ENCODE measurements around the gene HARS1. TPM values are rescaled to one million over a fixed set of nuclear protein-coding genes. Genes with fewer than 3 reads are reported as not detected.
"Not testable (repeated sequence)": the region's sequence is repeated elsewhere in the genome, so short reads cannot be mapped to it uniquely, and the experiment has no call there.

Gene HARS1
- total and polyA plus RNA-seq, 4 donors, result 43.8 to 54.6 (median 48.4) TPM

DNA sequence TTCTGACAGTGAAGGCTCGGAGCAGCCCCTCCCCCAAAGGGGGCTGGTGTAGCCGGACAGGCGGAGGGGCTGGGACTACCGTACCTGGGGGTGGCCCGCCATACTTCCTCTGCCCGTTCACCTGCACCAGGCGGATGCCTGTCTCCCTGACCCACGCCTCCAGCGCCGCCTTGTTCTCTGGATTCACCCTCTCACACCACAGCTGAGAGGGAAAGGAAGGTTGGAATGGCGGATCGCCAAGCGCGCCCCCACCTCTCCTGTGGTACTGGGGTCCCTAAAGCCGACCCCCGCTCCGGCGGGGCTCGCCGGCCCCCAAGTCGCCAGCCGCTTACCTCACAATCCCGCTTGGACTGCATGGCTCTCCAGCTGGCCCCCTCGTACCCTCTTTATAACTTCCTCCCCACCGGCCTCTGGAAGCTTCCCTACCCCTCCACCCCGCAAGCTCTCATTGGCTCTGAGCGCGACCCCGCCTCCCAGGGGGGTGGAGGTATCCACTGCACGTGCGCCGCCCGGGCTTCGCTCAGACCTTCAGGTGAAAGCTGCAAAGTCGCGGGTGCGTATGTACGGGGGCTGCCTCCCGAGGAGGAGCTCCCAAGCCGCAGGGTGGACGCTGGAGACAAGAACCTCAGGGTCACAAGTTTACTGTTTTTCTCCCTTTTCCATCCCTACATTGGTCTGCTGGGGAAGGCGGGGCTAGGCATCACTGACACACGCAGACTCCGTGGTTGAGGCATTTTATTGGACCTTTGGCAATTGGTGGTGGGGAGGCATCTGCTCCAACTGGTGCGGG, 17.8 kb downstream of the HARS1 start, which contains the start of gene DND1:
Gene DND1, minus strand, starts transcription at position 390 of the 790 bp plus-strand sequence. Its CDS starts 34 bp downstream, at position 356.
- Histone ChIP-seq H3K9me3 (ENCODE audit: control insufficient read depth in 4 of 4, insufficient read depth in 3 of 4, low read length in 3 of 4) (no peaks in the 10 kb centered on the region), H3K4me3 (no peak within 1 kb of the TSS), H3K27me3 (ENCODE audit: control insufficient read depth in 3 of 3, insufficient read depth in 3 of 3, low read length in 2 of 3) (no peaks in the 10 kb centered on the region), H3K36me3 (ENCODE audit: control insufficient read depth in 4 of 4, insufficient read depth in 4 of 4, low read length in 4 of 4) (peaks cover 34 to 72% (median 38%) of the 10 kb centered on the region in 4 donors), H3K4me1 (ENCODE audit: control insufficient read depth in 5 of 5, insufficient read depth in 5 of 5, low read length in 5 of 5) (no peaks in the 10 kb centered on the region), H3K27ac (ENCODE audit: low read depth in 1 of 2, low read length in 1 of 2) (no peak within 1 kb of the TSS), H3K9ac (ENCODE audit: insufficient read depth in 1 of 2, low read length in 2 of 2) (no peak within 1 kb of the TSS)
- no peak for DNase-seq
- no peak for ATAC-seq (ENCODE audit: insufficient read depth, low FRiP score)
- 90 to 92% methylated on average over 42 to 45 of the region's 45 CpGs for WGBS, 2 donors
- no peak for TF ChIP-seq CTCF (IDR thresholded peaks at IDR 0.05; ENCODE audit: control extremely low read depth, extremely low read depth)

GRCh38 chr5:140672455-140673186, 18.5 kb downstream of the HARS1 start:
- H3K4me3 ChIP-seq, result no peak overlapping the region
- 78 to 85% methylated on average over 70 of the region's 70 CpGs for WGBS, 2 donors
- H3K9ac ChIP-seq (ENCODE audit: insufficient read depth in 1 of 2, low read length in 2 of 2), result no peak overlapping the region
- H3K4me1 ChIP-seq (ENCODE audit: control insufficient read depth in 5 of 5, insufficient read depth in 5 of 5, low read length in 5 of 5), result no peaks in the 10 kb centered on the region
- DNase-seq, result peak; percentile 17 to 51 (median 29)
- no peaks in the 10 kb centered on the region for H3K27me3 ChIP-seq (ENCODE audit: control insufficient read depth in 3 of 3, insufficient read depth in 3 of 3, low read length in 2 of 3)
- no peak overlapping the region for H3K27ac ChIP-seq (ENCODE audit: low read depth in 1 of 2, low read length in 1 of 2)
- H3K9me3 ChIP-seq (ENCODE audit: control insufficient read depth in 4 of 4, insufficient read depth in 3 of 4, low read length in 3 of 4), result no peaks in the 10 kb centered on the region
- no peak for TF ChIP-seq CTCF (IDR thresholded peaks at IDR 0.05; ENCODE audit: control extremely low read depth, extremely low read depth)
- H3K36me3 ChIP-seq (ENCODE audit: control insufficient read depth in 4 of 4, insufficient read depth in 4 of 4, low read length in 4 of 4), result peaks cover 30 to 75% (median 38%) of the 10 kb centered on the region in 4 donors
- ATAC-seq (ENCODE audit: insufficient read depth, low FRiP score), result no peak

GRCh38 chr5:140671472-140672125, 19.6 kb downstream of the HARS1 start:
- Histone ChIP-seq H3K27ac (ENCODE audit: low read depth in 1 of 2, low read length in 1 of 2) (no peak overlapping the region), H3K9ac (ENCODE audit: insufficient read depth in 1 of 2, low read length in 2 of 2) (no peak overlapping the region), H3K9me3 (ENCODE audit: control insufficient read depth in 4 of 4, insufficient read depth in 3 of 4, low read length in 3 of 4) (no peaks in the 10 kb centered on the region), H3K4me1 (ENCODE audit: control insufficient read depth in 5 of 5, insufficient read depth in 5 of 5, low read length in 5 of 5) (no peaks in the 10 kb centered on the region), H3K36me3 (ENCODE audit: control insufficient read depth in 4 of 4, insufficient read depth in 4 of 4, low read length in 4 of 4) (peaks cover 28 to 68% (median 31%) of the 10 kb centered on the region in 4 donors), H3K4me3 (no peak overlapping the region), H3K27me3 (ENCODE audit: control insufficient read depth in 3 of 3, insufficient read depth in 3 of 3, low read length in 2 of 3) (no peaks in the 10 kb centered on the region)
- DNase-seq (no peak), ATAC-seq (ENCODE audit: insufficient read depth, low FRiP score) (no peak)
- TF ChIP-seq CTCF (IDR thresholded peaks at IDR 0.05; ENCODE audit: control extremely low read depth, extremely low read depth), result no peak
- WGBS, 2 donors, result 93 to 99% methylated on average over 5 to 6 of the region's 7 CpGs

- H3K27me3 ChIP-seq (ENCODE audit: control insufficient read depth in 3 of 3, insufficient read depth in 3 of 3, low read length in 2 of 3); DNase-seq; H3K4me3 ChIP-seq; H3K4me1 ChIP-seq (ENCODE audit: control insufficient read depth in 5 of 5, insufficient read depth in 5 of 5, low read length in 5 of 5); ATAC-seq (ENCODE audit: insufficient read depth, low FRiP score); H3K9me3 ChIP-seq (ENCODE audit: control insufficient read depth in 4 of 4, insufficient read depth in 3 of 4, low read length in 3 of 4); H3K9ac ChIP-seq (ENCODE audit: insufficient read depth in 1 of 2, low read length in 2 of 2); H3K27ac ChIP-seq (ENCODE audit: low read depth in 1 of 2, low read length in 1 of 2): not testable (repeated sequence)
- H3K36me3 ChIP-seq (ENCODE audit: control insufficient read depth in 4 of 4, insufficient read depth in 4 of 4, low read length in 4 of 4), result peaks cover 22 to 65% (median 26%) of the 10 kb centered on the region in 4 donors
- 94 to 100% methylated on average over 4 of the region's 4 CpGs for WGBS, 2 donors
Measured at GRCh38 chr5:140671035-140671434, 20.1 kb downstream of the HARS1 start.
